T-helper 17 cell (primary cell): ENCODE measurements around the gene NUTM2G. TPM values are rescaled to one million over a fixed set of nuclear protein-coding genes. Genes with fewer than 3 reads are reported as not detected.
"Not testable (repeated sequence)": the region's sequence is repeated elsewhere in the genome, so short reads cannot be mapped to it uniquely, and the experiment has no call there.

Experiments used
- ATAC-seq: fragments of 150-1000 bp; cut with Tn5 transposase; 2 replicates; pipeline ENCODE4 v1.10.0; 2021; ENCODE audit warnings: mild to moderate bottlenecking, moderate library complexity
- DNase-seq, 3 donors: peaks; one replicate each; pipeline versions ENCODE4 v3.0.0 to v3.0.0-alpha.2; 2020 to 2021
- H3K9me3 ChIP-seq: one replicate; pipeline ENCODE4 v1.7.0; 2013; ENCODE audit warnings: low read length, mild to moderate bottlenecking; ENCODE audit not compliant: control insufficient read depth, poor library complexity, severe bottlenecking
- H3K27ac Mint-ChIP-seq: one replicate; pipeline ENCODE4 v1.8.0; 2022; ENCODE audit warnings: mild to moderate bottlenecking, moderate library complexity, mixed read lengths
- H3K27me3 Mint-ChIP-seq: one replicate; pipeline ENCODE4 v1.8.0; 2022; ENCODE audit warnings: mixed read lengths
- H3K36me3 Mint-ChIP-seq: one replicate; pipeline ENCODE4 v1.8.0; 2022; ENCODE audit warnings: low read depth, mixed read lengths
- H3K4me1 Mint-ChIP-seq: one replicate; pipeline ENCODE4 v1.8.0; 2022; ENCODE audit warnings: mild to moderate bottlenecking, mixed read lengths
- H3K4me3 Mint-ChIP-seq: one replicate; pipeline ENCODE4 v1.8.0; 2022; ENCODE audit warnings: mild to moderate bottlenecking, moderate library complexity, mixed read lengths
- total RNA-seq, 4 donors: library from RNA in 2 of 4; stranded (reverse) in 2 of 4; gene quantifications; one replicate each; pipeline ENCODE4 v1.2.3 and lab custom pipeline; 2022 to 2026

Gene NUTM2G
- total RNA-seq, 2 donors from 2014 or later = not detected

DNA sequence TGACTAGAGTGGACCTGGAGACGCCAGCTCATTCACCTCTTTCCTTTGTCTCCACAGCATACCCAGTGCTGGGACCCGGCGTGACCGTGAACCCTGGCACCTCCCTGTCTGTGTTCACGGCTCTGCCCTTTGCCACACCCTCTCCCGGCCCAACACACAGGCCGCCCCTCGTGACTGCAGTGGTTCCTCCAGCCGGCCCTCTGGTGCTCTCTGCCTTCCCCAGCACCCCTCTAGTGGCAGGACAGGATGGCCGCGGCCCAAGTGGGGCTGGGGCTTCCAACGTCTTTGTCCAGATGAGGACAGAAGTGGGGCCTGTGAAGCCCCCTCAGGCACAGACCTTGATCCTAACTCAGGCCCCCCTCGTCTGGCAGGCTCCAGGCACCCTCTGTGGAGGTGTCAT lies 3.0 kb downstream of the NUTM2G start:
- H3K9me3 ChIP-seq, H3K27ac Mint-ChIP-seq, H3K4me3 Mint-ChIP-seq, H3K27me3 Mint-ChIP-seq, H3K4me1 Mint-ChIP-seq, H3K36me3 Mint-ChIP-seq, DNase-seq, ATAC-seq: not testable (repeated sequence)

DNA sequence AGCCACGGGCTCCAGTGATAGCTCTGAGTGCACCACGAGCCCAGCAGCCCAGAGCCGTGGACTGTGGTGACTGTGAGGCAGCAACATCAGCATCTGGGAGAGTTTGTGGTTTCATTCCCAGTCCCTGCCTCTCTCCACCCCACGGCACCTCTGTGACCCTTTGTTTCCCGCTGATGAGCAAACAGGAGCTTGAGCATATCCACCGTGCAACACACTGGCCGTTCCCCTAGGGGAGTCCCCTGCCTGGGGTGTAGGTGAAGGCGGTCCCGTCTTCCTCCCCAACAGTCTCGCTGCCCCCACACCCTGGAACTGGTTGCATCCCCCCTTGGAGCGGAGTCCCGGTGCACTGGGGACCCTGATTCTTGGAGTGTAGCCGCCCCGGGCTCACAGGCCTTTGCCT lies 5.5 kb downstream of the NUTM2G start:
- not testable (repeated sequence) for H3K9me3 ChIP-seq, H3K36me3 Mint-ChIP-seq, H3K4me1 Mint-ChIP-seq, H3K27ac Mint-ChIP-seq, DNase-seq, ATAC-seq, H3K27me3 Mint-ChIP-seq
- H3K4me3 Mint-ChIP-seq = peak overlapping the region; percentile 50

DNA sequence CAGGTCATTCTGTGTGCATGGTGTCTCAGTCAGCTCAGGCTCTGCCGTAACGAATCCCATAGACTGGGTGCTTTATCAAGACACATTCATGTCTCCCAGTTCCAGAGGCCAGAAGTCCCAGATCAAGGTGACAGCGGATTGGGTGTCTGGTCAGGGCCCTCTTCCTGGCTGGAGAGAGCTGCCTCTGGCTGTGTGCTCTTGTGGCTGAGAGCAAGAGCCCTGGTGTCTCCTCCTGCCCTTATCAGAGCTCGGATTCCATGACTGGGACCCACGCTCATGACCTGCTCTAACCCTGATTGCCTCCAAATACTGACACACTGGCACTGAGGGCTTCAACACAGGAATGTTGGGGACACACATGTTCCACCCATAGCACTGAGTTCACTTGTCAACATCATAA lies 6.1 kb downstream of the NUTM2G start:
- not testable (repeated sequence) for H3K9me3 ChIP-seq, H3K27me3 Mint-ChIP-seq, H3K27ac Mint-ChIP-seq, H3K4me3 Mint-ChIP-seq, DNase-seq, ATAC-seq, H3K36me3 Mint-ChIP-seq, H3K4me1 Mint-ChIP-seq

- H3K27ac Mint-ChIP-seq, H3K27me3 Mint-ChIP-seq, H3K4me1 Mint-ChIP-seq, ATAC-seq, H3K36me3 Mint-ChIP-seq, H3K9me3 ChIP-seq, H3K4me3 Mint-ChIP-seq, DNase-seq: not testable (repeated sequence)
Measured at GRCh38 chr9:96935401-96935800, 6.8 kb downstream of the NUTM2G start.

DNA sequence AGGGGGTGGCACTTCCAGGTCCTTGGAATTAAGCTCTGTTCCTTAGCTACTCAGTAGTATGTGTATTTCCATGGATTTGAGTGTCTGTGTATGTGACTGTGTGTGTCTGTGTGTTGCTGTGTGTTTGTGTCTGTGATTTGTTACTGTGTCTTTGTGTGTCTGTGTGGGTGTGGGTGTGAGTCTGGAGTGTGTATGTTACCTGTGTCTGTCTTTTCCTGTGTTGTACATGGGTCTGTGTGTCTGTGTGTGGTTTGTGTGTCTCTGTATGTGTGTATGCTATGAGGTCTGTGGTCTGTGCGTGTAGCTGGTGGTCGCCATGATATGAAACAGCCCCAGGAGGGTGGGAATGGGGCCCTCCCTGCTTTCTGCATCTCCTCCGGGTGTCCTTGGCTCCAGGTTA lies 8.8 kb downstream of the NUTM2G start:
- not testable (repeated sequence) for H3K4me1 Mint-ChIP-seq, ATAC-seq, H3K36me3 Mint-ChIP-seq, H3K27me3 Mint-ChIP-seq, DNase-seq, H3K27ac Mint-ChIP-seq, H3K9me3 ChIP-seq
- peak overlapping the region; percentile 75 for H3K4me3 Mint-ChIP-seq

GRCh38 chr9:96938957-96939665 lies 10.5 kb downstream of the NUTM2G start:
- H3K27ac Mint-ChIP-seq, H3K4me1 Mint-ChIP-seq, ATAC-seq, H3K36me3 Mint-ChIP-seq, H3K4me3 Mint-ChIP-seq, H3K27me3 Mint-ChIP-seq, H3K9me3 ChIP-seq, DNase-seq: not testable (repeated sequence)

GRCh38 chr9:96940982-96941381 lies 12.3 kb downstream of the NUTM2G start:
- not testable (repeated sequence) for ATAC-seq, H3K4me3 Mint-ChIP-seq, H3K9me3 ChIP-seq, H3K36me3 Mint-ChIP-seq, DNase-seq, H3K27me3 Mint-ChIP-seq, H3K4me1 Mint-ChIP-seq, H3K27ac Mint-ChIP-seq

- ATAC-seq, H3K27ac Mint-ChIP-seq, H3K36me3 Mint-ChIP-seq, DNase-seq, H3K9me3 ChIP-seq, H3K4me1 Mint-ChIP-seq, H3K4me3 Mint-ChIP-seq, H3K27me3 Mint-ChIP-seq: not testable (repeated sequence)
Measured at GRCh38 chr9:96941628-96942027, 13.0 kb downstream of the NUTM2G start.

DNA sequence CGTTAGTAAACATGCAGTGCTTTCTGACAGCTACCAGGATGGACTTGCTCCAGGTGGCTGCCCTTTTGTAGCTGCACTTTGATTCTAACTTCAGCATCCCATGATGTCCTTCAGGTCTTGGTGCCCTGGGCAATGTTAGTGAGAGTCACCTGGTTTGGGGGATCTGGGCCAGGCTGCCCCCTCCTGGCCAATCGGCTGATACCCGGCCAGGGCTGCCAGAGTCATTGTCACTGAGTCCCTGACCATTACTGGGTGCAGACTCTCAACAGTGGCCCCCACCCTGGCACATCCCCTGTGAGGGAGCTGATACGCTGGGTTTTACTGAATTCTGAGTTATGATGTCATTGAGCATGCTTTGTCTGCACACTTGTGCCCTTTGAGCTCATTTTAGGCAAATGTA lies 13.5 kb downstream of the NUTM2G start:
- not testable (repeated sequence) for H3K36me3 Mint-ChIP-seq, H3K4me3 Mint-ChIP-seq, H3K27me3 Mint-ChIP-seq, H3K27ac Mint-ChIP-seq, H3K4me1 Mint-ChIP-seq, DNase-seq, ATAC-seq, H3K9me3 ChIP-seq

DNA sequence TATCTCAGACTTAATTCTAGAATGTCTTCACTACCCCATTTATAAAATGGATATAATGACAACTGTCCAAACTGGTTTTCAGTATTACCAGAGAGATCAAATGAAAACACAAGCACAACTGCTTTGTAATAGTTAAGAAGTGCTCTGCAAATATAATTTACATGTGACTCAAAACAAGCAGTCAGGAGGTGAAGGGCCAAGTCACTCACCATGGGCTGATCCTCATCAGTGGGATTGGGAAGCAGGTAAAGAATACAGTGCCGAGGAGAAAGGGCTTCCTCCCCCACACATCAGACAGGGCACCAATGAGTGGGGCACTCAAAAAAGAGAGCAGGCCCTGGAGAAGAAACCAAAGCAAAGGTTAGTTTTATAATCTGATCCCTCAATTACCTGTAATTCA lies 20.7 kb downstream of the NUTM2G start:
- H3K4me1 Mint-ChIP-seq, ATAC-seq, H3K27me3 Mint-ChIP-seq, H3K4me3 Mint-ChIP-seq, H3K27ac Mint-ChIP-seq, DNase-seq, H3K9me3 ChIP-seq, H3K36me3 Mint-ChIP-seq: not testable (repeated sequence)

DNA sequence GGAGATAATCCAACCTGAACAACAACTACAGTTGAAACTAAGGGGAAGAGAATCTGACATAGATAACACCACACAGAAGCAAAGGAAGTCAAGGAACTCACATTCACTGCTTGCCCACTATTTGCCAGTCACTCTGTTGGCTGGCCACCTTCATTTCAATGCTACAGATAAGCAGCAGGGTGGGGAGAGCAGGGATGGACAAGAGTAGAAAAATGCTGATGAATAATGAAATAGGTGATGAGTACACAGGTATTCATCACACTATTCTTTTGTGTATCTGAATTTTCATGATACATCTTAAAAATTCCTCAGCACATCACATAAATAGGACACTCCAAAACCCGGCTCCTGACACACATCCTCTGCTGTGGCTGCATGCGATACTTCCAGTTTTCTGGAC lies 21.9 kb downstream of the NUTM2G start:
- H3K4me1 Mint-ChIP-seq, H3K27me3 Mint-ChIP-seq, DNase-seq, ATAC-seq, H3K9me3 ChIP-seq, H3K27ac Mint-ChIP-seq, H3K36me3 Mint-ChIP-seq, H3K4me3 Mint-ChIP-seq: not testable (repeated sequence)

GRCh38 chr9:96967591-96967990 lies 38.9 kb downstream of the NUTM2G start:
- not testable (repeated sequence) for H3K4me3 Mint-ChIP-seq, DNase-seq, H3K27me3 Mint-ChIP-seq, H3K9me3 ChIP-seq, H3K4me1 Mint-ChIP-seq, ATAC-seq, H3K36me3 Mint-ChIP-seq, H3K27ac Mint-ChIP-seq

GRCh38 chr9:96972552-96972951 lies 43.9 kb downstream of the NUTM2G start:
- not testable (repeated sequence) for DNase-seq, H3K36me3 Mint-ChIP-seq, H3K9me3 ChIP-seq, H3K4me3 Mint-ChIP-seq, H3K27ac Mint-ChIP-seq, ATAC-seq, H3K27me3 Mint-ChIP-seq
- H3K4me1 Mint-ChIP-seq = peaks cover 13% of the 10 kb centered on the region

- H3K9me3 ChIP-seq, DNase-seq, H3K4me3 Mint-ChIP-seq, H3K27ac Mint-ChIP-seq, ATAC-seq, H3K27me3 Mint-ChIP-seq, H3K36me3 Mint-ChIP-seq: not testable (repeated sequence)
- peaks cover 16% of the 10 kb centered on the region for H3K4me1 Mint-ChIP-seq
Measured at GRCh38 chr9:96974037-96974436, 45.4 kb downstream of the NUTM2G start.
